HG03354 (cell line): ENCODE results near the gene ANKRD22.
"Not testable (repeated sequence)": the region's sequence is repeated elsewhere in the genome, so short reads cannot be mapped to it uniquely, and the experiment has no call there.

Experiments used
- ATAC-seq: cut with Tn5 transposase; IDR thresholded peaks from one replicate; pipeline ENCODE4 v1.9.1; 2021; ENCODE audit warnings: mild to moderate bottlenecking; ENCODE audit not compliant: unreplicated experiment, poor library complexity, severe bottlenecking

ANKRD22 gene

GRCh38 chr10:88840104-88840503 is 11.5 kb downstream of the ANKRD22 start:
- no peak for ATAC-seq

GRCh38 chr10:88838766-88839350 is 12.8 kb downstream of the ANKRD22 start:
- ATAC-seq: no peak

DNA sequence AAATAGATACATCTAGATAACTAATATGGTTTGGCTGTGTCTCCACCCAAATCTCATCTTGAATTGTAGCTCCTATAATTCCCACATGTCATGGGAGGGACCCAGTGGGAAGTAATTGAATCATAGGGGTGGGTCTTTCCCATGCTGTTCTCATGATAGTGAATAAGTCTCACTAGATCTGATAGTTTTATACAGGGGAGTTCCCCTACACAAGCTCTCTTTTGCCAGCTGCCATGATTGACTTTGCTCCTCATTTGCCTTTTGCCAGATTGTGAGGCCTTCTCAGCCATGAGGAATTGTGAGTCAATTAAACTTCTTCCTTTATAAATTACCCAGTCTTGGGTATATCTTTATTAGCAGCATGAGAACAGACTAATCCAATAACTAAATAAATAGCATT is 14.0 kb downstream of the ANKRD22 start:
- not testable (repeated sequence) for ATAC-seq

GRCh38 chr10:88835910-88836221 is 15.8 kb downstream of the ANKRD22 start:
- ATAC-seq: no peak

DNA sequence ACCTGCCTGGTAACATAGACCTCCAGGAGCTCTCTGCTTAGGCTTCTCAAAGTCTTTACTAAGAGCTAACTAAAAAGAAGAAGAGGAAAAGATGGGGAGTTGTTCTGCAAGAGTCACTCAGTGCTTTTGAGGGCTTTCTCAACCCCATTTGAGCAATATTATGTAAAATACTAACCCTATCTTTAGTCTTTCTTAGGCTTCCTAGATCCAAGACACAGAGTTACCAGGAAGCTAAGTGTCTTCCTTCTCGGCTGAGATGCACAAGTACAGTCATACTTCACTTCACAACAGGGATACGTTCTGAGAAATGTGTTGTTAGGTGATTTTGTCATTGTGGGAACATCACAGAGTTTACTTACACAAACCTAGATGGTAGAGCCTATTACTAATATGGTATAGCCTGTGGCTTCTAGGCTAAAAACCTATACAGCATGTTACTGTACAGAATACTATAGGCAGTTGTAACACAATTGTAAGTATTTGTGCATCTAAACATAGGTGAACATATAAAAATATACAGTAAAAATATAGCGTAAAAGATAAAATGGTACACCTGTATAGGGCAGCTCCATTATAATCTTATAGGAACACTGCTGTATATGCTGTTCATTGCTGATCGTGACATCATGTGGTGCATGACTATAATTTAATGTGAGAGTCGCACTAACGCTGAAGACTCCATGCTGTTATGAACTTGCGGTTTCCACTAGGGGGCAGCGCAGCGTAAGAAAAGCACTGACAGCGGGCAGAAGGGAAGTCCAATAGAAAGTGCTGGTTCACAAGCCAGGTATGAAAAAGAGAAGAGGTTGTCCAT is 16.3 kb downstream of the ANKRD22 start:
- ATAC-seq: peak; percentile 81

GRCh38 chr10:88833723-88834122 is 17.9 kb downstream of the ANKRD22 start:
- no peak for ATAC-seq

DNA sequence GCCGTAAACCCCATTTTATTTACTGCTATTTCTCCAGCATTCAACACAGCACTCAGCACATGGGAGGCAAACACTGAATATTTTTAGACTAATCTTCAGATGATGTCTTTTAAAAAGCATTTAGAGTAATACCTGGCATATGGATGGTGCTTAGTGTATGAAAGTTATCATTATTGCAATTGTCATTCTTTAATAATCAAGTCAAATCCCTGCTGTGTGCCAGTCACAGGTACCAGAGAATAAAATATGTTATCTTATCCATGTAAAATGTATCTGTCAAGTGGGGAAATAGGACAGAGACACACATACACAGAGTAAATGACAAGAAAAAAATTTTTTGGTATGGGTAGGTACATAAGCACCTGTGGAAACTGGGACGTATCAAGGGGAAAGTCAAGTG is 18.5 kb downstream of the ANKRD22 start:
- ATAC-seq: no peak

DNA sequence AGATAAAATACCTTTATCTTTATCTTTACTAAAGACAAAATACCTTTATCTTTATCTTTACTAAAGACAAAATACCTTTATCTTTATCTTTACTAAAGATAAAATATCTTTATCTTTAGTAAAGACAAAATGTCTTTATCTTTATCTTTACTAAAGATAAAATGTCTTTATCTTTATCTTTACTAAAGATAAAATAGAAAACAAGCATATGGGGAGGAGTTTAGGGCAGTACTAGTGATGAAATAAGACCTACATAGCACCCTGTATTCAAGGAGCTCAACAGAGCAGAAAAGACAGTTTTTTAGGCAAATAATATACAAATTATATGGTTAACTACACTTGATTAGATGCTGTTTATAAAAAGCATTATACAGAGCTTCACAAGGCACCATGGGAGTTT is 19.3 kb downstream of the ANKRD22 start:
- ATAC-seq: no peak

DNA sequence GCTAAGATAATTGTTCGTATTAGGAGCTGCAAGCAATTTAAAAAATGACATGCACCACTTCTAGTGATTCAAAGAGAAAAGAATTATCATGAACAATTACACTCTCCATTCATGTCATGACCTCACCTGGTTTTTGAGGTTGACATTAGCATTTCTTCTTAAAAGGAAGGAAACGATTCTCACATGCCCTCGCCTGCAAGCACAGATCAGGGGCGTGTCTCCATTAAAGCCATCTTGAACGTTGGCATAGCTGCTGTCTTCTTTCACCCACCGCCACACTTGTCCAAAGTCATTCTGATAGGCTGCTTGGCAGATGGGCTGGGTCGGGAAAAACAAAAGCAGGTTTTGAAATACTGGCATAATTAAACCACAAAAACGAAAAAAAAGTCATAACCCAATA is 19.9 kb downstream of the ANKRD22 start:
- ATAC-seq: no peak

GRCh38 chr10:88830643-88831268 is 20.9 kb downstream of the ANKRD22 start:
- no peak for ATAC-seq

GRCh38 chr10:88828310-88828709 is 23.3 kb downstream of the ANKRD22 start:
- ATAC-seq: no peak

DNA sequence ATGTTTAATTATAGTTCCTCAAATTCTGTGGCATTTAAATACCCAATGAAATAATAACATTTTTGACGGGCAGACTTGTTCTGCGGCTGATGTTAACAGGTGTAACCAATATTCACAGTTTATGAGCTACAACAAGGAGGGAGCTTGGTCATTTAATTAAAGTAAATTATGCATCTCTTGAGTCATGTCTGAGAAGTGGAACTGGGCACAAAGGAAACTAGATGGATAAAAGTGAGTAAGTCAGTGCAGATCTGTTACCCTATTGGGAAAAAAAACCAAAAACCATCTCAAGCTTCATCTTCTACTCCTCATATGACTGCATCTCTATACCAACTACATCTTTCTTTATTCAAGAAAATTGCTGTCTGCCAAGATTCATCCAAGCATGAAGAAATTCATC is 24.0 kb downstream of the ANKRD22 start:
- ATAC-seq: no peak

DNA sequence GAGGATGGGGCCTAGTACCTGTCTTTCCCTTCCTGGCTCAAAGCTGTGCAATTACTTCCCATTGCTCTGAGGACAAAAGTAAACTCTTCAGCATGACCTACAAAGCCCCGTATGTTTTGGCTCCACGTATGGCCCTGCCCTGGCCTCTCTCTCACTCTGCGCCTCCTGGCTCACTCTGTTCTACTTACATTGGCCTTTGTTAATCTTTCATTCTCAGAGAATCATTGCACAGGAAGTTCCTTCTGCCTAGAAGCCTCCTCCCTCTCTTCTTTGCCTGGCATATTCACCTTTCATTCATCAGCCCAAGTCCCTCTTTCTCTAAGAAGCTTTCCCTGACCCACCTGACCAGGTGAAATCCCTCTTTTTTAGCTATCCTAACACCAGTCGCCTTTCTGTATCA is 25.3 kb downstream of the ANKRD22 start:
- ATAC-seq: no peak

GRCh38 chr10:88820748-88821401 is 30.8 kb downstream of the ANKRD22 start:
- ATAC-seq: no peak

DNA sequence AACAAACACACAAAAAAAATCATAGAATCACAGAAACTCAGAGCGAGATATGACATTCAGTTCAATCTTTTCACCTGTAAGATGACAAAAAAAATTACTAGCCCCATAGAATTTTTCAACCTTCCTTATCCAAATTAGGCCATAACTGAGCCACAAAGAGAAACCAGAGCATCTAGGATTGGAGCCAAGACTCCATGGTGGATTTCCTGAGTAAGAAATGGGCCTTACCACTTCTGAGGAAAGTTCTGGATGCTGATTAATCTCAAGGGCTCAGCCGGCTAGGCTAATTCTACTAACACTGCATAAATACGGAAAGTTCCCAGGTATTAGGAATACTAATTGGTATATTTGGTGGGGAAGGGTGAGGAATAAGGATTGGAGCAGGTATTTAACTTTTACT is 32.4 kb downstream of the ANKRD22 start:
- no peak for ATAC-seq

DNA sequence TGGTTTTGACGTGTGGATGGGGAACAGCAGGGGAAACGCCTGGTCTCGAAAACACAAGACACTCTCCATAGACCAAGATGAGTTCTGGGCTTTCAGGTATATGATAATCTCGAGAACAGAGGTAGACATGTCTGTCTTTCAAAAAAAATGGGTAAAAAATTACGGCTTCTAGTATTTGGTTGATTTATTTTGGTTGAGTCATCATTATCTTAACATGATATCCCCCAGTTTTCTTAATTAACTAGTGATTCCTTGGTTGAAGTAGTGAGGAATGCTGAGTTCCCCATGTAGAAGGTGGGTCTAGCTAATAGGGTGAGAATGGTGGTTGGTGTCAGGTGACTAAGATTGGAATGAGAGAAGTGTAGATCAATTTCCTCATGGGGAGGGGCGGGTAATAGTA is 38.4 kb downstream of the ANKRD22 start:
- ATAC-seq: no peak

DNA sequence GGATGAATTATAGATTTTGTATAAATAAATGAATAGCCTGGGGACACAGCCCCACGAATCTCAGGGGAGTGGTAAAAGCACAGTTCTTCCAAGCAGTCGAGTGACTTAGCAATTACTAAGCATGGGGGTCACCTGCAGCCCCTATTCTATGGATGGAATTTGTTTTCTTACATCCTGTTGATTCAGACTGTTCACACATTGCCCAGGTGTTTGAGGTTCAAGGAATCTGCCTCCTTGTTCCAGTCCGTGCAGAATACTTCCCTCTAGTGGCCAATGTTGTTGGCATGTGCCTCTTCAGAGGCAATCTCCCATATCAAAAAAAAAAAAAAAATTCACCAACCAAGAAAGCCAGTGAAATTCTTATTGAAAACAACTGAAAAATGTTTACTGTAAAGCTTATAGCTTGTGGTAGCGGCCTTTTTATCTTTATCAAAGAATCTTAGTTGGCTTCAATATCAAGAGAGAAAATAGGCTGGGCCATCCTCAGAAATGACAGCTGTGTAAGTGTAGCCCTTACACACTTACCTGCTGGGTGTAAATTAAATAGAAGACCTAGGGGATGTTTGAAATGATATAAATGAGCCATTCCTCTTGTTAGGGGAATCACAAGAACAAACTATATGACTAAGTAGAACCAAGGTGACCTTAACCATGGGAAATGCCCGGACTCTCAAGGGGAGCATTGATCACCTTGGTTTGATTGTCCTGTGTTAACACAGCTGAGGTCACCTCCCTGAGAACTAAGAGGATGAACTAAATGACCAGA is 41.3 kb downstream of the ANKRD22 start:
- peak; percentile 61 for ATAC-seq

DNA sequence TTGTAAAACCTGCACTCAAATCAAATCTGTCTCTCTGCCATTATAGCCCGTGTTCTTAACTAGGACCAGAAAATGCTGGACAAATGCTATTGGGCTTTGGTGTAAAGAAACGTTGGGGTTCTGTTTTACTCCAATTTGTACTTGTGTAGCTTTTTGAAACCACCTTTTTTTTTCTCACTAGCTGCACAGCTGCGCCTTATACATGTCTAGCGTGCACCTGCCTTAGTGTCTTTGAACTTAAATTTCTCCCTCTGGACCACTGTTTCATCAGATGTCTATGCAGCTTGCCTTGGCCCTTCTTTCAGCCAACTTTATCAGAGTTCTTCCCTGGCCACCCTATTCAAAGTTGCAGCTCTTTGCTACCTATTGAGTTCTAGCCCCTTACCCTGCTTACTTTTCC is 42.0 kb downstream of the ANKRD22 start:
- no peak for ATAC-seq

DNA sequence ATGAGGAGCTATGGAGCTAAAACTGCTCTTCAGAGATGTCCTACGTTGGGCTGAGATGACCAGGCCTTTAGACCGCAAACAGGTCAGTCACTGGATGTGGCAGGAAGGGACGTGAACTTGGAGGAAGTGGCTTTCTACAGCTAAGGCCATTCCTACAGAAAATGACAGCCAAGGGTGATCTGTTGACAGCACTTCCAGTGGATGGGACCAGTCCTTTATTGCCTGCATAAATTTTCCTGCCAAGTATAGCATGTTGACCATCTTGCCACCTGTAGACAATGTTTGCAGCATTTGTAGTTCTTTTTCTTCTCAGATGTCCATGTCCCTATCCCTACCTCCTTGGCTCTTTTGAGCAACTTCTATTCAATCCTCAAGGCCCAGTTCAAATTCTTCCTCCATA is 45.7 kb downstream of the ANKRD22 start:
- no peak for ATAC-seq

- ATAC-seq: no peak
These were observed 46.3 kb downstream of the ANKRD22 start for GRCh38 chr10:88805361-88805760.
